Measurements from ENCODE around the gene CENPT.
"Not testable (repeated sequence)": the region's sequence is repeated elsewhere in the genome, so short reads cannot be mapped to it uniquely, and the experiment has no call there.

CENPT gene

DNA sequence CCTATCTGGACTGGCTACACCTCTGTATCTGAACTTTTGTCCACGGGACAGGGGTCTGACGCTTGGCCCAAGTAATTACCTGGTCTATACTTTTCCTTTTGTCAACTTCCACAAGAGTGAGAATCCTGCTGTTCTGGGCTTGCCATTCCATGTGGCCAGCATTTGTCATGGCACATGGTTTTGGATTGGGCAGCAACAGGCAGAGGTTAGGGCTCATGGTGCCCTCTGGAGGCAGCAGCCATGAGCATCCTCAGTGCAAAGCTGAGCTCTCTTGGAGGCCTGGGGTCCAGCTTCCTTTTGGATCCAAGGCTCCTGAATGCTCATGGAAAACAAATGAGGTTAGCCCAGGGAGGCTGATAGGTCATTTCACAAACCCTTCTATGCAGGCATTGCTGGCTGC, 17.8 kb upstream of the CENPT start:
- TF ChIP-seq, protein P1, sequence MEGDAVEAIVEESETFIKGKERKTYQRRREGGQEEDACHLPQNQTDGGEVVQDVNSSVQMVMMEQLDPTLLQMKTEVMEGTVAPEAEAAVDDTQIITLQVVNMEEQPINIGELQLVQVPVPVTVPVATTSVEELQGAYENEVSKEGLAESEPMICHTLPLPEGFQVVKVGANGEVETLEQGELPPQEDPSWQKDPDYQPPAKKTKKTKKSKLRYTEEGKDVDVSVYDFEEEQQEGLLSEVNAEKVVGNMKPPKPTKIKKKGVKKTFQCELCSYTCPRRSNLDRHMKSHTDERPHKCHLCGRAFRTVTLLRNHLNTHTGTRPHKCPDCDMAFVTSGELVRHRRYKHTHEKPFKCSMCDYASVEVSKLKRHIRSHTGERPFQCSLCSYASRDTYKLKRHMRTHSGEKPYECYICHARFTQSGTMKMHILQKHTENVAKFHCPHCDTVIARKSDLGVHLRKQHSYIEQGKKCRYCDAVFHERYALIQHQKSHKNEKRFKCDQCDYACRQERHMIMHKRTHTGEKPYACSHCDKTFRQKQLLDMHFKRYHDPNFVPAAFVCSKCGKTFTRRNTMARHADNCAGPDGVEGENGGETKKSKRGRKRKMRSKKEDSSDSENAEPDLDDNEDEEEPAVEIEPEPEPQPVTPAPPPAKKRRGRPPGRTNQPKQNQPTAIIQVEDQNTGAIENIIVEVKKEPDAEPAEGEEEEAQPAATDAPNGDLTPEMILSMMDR (IDR thresholded peaks at IDR 0.05; ENCODE audit: poor library complexity, severe bottlenecking) = peak; percentile 52
- peaks cover 72% of the 10 kb centered on the region for H3K36me3 ChIP-seq (ENCODE audit: low read depth)
- H3K4me1 ChIP-seq (ENCODE audit: insufficient read depth, poor library complexity, severe bottlenecking) = peaks cover 9% of the 10 kb centered on the region
- no peak overlapping the region for H3K27ac ChIP-seq (ENCODE audit: poor library complexity, severe bottlenecking)
- DNase-seq (ENCODE audit: low spot score) (no peak), ATAC-seq (ENCODE audit: low read depth) (peak; percentile 55; the same call in 2 of the 3 replicates)
- no peak overlapping the region for H3K4me3 ChIP-seq (ENCODE audit: severe bottlenecking)
- H3K9me3 ChIP-seq (ENCODE audit: severe bottlenecking) = no peaks in the 10 kb centered on the region
- H3K27me3 ChIP-seq (ENCODE audit: insufficient read depth, poor library complexity, severe bottlenecking) = no peaks in the 10 kb centered on the region

DNA sequence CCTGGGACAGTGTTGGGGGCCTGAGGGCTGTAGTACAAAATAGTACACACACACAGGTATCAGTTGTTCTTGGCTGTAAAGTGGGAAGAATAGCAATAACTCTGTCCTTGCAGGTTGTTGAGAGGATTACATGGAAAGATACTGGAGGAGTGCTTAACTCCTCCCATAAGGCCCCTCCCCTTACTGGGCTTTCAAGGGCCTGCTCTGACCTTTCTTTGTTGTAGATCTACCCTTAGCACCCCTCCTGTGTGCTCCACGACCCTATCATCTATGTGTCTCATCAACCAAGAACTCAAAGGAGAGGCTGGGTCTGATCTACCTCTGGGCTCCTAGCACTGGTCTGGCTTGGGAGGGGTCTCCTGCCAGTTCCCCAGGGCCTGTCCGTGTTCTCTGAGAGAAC, 17.1 kb upstream of the CENPT start:
- H3K36me3 ChIP-seq (ENCODE audit: low read depth) = peaks cover 70% of the 10 kb centered on the region
- no peak overlapping the region for H3K4me3 ChIP-seq (ENCODE audit: severe bottlenecking)
- ATAC-seq (ENCODE audit: low read depth) (no peak), DNase-seq (ENCODE audit: low spot score) (no peak)
- H3K27ac ChIP-seq (ENCODE audit: poor library complexity, severe bottlenecking) = no peak overlapping the region
- TF ChIP-seq, protein P1 (IDR thresholded peaks at IDR 0.05; ENCODE audit: poor library complexity, severe bottlenecking) = no peak
- H3K9me3 ChIP-seq (ENCODE audit: severe bottlenecking) = no peaks in the 10 kb centered on the region
- H3K4me1 ChIP-seq (ENCODE audit: insufficient read depth, poor library complexity, severe bottlenecking) = peaks cover 12% of the 10 kb centered on the region
- H3K27me3 ChIP-seq (ENCODE audit: insufficient read depth, poor library complexity, severe bottlenecking) = no peaks in the 10 kb centered on the region

DNA sequence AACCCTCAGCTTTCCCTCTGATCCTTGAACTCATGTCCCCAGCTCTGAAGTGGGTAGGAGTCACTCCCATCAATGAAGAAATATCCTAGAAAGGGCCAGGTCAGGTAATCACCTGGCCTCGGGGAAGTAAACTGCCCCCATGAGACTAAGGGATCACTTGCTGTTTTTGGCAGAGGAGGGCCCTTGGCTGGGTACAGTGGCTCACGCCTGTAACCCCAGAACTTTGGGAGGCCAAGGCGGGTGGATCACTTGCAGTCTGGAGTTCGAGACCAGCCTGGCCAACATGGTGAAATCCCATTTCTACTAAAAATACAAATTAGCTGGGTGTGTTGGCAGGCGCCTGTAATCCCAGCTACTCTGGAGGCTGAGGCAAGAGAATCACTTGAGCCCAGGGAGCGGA, 16.6 kb upstream of the CENPT start:
- H3K36me3 ChIP-seq (ENCODE audit: low read depth) = peaks cover 64% of the 10 kb centered on the region
- peaks cover 12% of the 10 kb centered on the region for H3K4me1 ChIP-seq (ENCODE audit: insufficient read depth, poor library complexity, severe bottlenecking)
- H3K27ac ChIP-seq (ENCODE audit: poor library complexity, severe bottlenecking); ATAC-seq (ENCODE audit: low read depth); H3K27me3 ChIP-seq (ENCODE audit: insufficient read depth, poor library complexity, severe bottlenecking); H3K4me3 ChIP-seq (ENCODE audit: severe bottlenecking); DNase-seq (ENCODE audit: low spot score); H3K9me3 ChIP-seq (ENCODE audit: severe bottlenecking): not testable (repeated sequence)

DNA sequence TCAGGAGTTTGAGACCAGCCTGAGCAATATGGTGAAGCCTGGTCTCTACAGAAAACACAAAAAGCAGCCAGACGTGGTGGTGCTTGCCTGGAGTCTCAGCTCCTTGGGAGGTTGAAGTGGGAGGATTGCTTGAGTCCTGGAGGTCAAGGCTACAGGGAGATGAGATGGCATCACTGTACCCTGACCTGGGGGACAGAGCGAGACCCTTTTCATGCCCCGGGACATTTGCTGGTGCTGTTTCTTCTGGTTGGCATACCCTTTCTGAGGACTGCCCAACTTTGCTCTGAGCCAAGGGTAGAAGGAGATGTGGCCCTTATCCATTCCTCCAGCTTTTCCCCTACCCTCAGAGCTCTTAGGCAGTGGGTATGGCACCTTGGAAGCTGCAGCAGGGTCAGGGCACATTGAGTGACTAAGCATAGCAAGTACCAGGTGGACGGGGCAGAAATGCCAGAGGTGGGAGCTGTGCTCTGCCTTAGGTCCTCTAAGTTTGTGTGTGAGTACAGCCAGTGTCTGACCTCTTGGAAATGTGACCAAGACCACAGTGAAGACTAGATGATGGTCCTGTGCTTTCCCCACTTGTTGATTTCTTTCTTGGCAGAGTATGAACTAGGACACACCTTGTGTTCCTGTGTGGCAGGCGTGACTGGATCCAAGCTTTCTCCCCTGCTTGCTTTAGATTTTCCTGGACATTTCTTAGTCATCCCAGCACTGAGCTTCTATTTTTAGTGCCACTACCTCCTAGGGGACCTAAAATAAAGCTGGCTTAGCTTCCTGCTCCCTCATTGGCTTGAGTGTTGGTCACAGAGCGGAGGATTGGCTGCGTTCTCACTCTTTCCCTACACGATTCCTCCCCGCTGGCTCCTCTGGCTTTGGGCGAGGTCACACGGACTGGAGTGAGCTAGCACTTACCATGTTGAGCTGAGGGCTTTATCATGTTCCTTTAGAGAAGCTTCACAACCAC, 15.4 kb upstream of the CENPT start:
- no peak for DNase-seq (ENCODE audit: low spot score)
- Histone ChIP-seq H3K4me1 (ENCODE audit: insufficient read depth, poor library complexity, severe bottlenecking) (peaks cover 17% of the 10 kb centered on the region), H3K27me3 (ENCODE audit: insufficient read depth, poor library complexity, severe bottlenecking) (no peaks in the 10 kb centered on the region), H3K27ac (ENCODE audit: poor library complexity, severe bottlenecking) (no peak overlapping the region), H3K9me3 (ENCODE audit: severe bottlenecking) (no peaks in the 10 kb centered on the region), H3K36me3 (ENCODE audit: low read depth) (peaks cover 53% of the 10 kb centered on the region), H3K4me3 (ENCODE audit: severe bottlenecking) (no peak overlapping the region)
- TF ChIP-seq, protein P1 (IDR thresholded peaks at IDR 0.05; ENCODE audit: poor library complexity, severe bottlenecking) = no peak
- no peak for ATAC-seq (ENCODE audit: low read depth)

DNA sequence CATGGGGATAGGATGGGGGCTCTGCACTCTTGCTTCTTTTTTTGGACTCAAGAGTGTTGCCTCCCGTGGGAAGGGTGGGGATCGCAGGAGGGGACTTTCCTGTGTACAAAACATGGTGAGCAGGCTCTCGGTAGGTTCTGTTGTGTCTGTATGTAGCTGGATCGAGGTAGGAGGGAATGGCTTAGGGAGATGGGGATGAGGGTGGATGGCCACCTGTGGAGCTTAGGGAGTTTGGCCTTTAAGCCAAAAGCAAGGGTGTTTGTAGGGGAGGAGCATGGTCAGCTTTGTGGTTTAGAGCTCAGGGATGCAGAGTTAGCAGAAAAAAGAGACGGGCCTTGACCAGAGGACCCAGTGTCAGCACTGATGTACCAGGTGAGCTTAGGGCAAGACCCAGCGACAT, 14.4 kb upstream of the CENPT start:
- Histone ChIP-seq H3K4me3 (ENCODE audit: severe bottlenecking) (no peak overlapping the region), H3K27me3 (ENCODE audit: insufficient read depth, poor library complexity, severe bottlenecking) (no peaks in the 10 kb centered on the region), H3K9me3 (ENCODE audit: severe bottlenecking) (no peaks in the 10 kb centered on the region), H3K36me3 (ENCODE audit: low read depth) (peaks cover 42% of the 10 kb centered on the region), H3K27ac (ENCODE audit: poor library complexity, severe bottlenecking) (no peak overlapping the region), H3K4me1 (ENCODE audit: insufficient read depth, poor library complexity, severe bottlenecking) (peaks cover 26% of the 10 kb centered on the region)
- ATAC-seq (ENCODE audit: low read depth) (no peak), DNase-seq (ENCODE audit: low spot score) (no peak)
- TF ChIP-seq, protein P1 (IDR thresholded peaks at IDR 0.05; ENCODE audit: poor library complexity, severe bottlenecking) = no peak

Data from RWPE2 (cell line).